Ovary (tissue), 3 donors: ENCODE data around the gene AMACR.

Experiments used
- CTCF ChIP-seq, 3 donors: fragments of 450-650 bp in 2 of 3; fragments of 200-600 bp in 1 of 3; IDR thresholded peaks; one replicate each; pipeline versions ENCODE4 v1.5.1 to v1.8.0; 2016 to 2022; ENCODE audit warnings: antibody characterized with exemption in 3 of 3, mild to moderate bottlenecking in 1 of 3
- EP300 ChIP-seq: sonication (generic); formaldehyde crosslinking; IDR thresholded peaks from one replicate; pipeline ENCODE4 v1.6.1; 2017; ENCODE audit warnings: antibody characterized with exemption
- POLR2A ChIP-seq: fragments of 450-650 bp; IDR thresholded peaks from one replicate; pipeline ENCODE4 v1.6.1; 2017; ENCODE audit warnings: antibody characterized with exemption, mild to moderate bottlenecking, moderate library complexity
- donor health status: DM: no; HTN: no; CAD: no.

- TF ChIP-seq EP300, result no peak
- no peak for TF ChIP-seq CTCF (IDR thresholded peaks at IDR 0.05)
- TF ChIP-seq POLR2A, result no peak
Observed at GRCh38 chr5:34043099-34043876, 35.4 kb upstream of the AMACR start, which contains the start of gene C1QTNF3.
